Activated T-helper 1 cell treated with anti-CD3 and anti-CD28 coated beads, Interleukin-2, amount 50 U/mL, for 16 hours (primary cell): ENCODE data around the gene SSNA1.

Experiments used
- DNase-seq, 2 donors: peaks; one replicate each; pipeline ENCODE4 v3.0.0-alpha.2; 2020; ENCODE audit warnings: low read depth in 1 of 2, low spot score in 1 of 2

Gene SSNA1

DNA sequence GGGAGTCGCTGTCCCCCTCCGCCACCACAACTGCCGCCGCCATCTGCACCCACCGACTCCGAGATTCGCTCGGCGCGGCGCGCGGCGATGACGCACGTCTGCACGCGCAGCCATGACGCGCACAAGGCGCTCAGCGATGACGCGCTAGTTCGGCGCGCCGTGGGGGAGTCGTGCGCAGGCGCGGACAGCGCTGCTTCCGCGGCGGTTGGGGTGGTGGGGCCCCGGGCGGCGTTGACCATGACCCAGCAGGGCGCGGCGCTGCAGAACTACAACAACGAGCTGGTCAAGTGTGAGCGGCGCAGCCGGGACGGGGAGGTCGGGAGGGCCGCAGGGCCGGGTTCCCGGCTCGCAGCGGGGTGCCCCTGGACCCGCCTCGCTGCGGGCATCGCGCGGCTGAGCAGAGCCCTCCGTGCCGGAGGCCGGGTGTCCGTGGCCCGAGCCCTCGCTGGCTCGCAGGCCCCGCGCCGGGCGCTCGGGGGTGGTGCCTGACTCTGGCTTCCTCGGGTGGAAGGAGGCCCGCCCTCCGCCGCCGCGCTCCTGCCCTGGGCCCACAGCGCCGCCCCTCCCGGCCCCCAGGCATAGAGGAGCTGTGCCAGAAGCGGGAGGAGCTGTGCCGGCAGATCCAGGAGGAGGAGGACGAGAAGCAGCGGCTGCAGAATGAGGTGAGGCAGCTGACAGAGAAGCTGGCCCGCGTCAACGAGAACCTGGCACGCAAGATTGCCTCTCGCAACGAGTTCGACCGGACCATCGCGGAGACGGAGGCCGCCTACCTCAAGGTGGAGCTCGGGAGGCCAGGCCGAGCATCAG, at the start of gene SSNA1, which contains the start of gene ANAPC2:
SSNA1 (plus strand) TSS at position 187 of the 807 bp plus-strand sequence; CDS start at position 238, 51 bp downstream.
ANAPC2 (minus strand) TSS at position 71 of the 807 bp plus-strand sequence; CDS start at position 43, 28 bp downstream.
- DNase-seq: peak; percentile 88 to 91

GRCh38 chr9:137138722-137139467, 49.6 kb upstream of the SSNA1 start, which contains the start of gene GRIN1:
GRIN1 (plus strand) TSS chr9:137139154; CDS start chr9:137139487, 333 bp downstream.
- DNase-seq: no peak

GRCh38 chr9:137139468-137140150, 48.9 kb upstream of the SSNA1 start:
- no peak for DNase-seq

DNA sequence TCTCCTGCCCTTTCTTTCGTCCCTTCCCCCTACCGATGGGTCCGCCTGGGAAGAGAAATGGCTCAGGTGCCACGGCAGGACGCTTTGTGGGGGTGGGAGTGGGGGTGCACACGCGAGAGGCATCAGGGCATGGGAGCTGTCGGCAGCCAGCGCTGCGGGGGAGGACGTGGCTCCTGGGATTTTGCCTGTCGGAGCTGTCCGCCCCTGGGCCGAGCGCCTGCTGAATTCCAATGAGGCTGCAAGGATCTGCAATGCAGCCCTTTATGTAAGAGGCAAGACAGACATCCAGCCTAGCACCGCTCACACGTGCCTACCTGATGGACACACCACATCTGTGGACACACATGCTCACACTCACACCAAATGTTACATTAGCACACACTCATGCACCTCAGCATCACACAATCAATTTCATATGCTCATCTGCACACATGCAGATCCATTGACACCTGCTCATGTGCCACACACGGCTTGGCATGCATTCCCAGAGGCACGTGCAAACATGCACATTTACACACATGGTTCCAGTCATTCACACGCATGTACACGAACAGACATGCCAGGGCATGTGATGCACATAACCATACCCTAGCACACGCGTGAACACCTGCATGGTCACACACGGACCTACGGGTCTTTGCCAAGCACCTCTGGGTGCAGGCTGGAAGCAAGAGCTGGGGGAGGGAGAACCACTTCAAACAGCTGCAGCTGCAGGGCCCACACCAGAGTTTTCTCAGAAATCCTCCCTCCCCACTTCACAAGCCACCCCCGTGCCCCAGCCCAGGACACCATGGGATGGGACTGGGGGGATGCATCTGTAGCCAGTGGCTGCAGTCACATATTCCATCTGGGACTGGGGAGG, 48.1 kb upstream of the SSNA1 start:
- no peak for DNase-seq

- no peak for DNase-seq
Observed at GRCh38 chr9:137141050-137141810, 47.2 kb upstream of the SSNA1 start.

GRCh38 chr9:137141976-137142936, 46.2 kb upstream of the SSNA1 start:
- no peak for DNase-seq

DNA sequence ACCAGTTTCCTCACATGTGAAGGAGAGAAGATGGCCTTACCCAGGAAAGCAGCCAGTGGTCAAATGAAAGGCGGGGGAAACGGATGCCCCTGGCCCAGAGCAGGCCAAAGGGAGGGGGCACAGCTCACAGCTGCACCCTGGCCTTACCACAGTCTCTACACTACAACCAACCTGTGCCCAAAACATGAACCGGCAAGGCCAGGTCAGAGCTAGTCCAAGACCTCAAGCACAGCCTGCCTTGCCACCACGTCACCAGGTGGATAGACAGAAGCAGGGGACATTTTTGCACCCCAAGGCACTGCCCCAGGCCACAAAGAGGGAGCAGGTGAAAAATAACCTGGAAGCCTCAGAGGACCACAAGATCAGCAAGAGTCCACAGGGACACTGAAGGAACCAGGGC, 45.0 kb upstream of the SSNA1 start:
- no peak for DNase-seq

GRCh38 chr9:137145731-137146526, 42.5 kb upstream of the SSNA1 start:
- DNase-seq: no peak

GRCh38 chr9:137146527-137146918, 42.0 kb upstream of the SSNA1 start:
- no peak for DNase-seq

DNA sequence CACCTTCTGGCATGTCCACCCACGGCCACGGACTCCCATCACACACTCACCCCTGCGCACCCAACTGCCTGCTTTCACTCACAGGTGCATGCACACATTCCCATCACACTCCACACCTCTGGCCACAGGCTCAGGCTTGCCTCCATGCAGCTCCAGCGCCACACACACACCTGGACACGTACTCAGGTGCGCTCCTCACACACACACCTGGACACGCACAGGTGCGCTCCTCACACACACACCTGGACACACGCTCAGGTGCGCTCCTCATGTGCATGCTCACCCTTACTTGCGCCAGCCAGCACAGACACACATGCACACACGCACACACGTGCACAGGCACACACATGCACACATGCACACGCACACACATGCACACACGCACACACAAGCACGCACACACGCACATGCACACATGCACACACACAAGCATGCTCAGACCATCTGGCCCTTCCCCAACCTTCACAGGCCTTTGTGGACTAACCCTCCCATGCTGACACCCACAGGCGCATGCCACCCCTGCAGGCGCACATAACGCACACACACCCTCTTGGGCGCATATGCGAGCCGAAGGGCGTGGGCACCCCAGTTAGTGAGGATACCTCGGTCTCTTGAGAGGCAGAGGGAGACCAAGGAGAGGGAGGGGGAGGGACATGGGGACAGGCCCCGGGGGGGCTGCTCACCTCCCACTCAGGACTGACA, 41.2 kb upstream of the SSNA1 start:
- DNase-seq: no peak

GRCh38 chr9:137147793-137148160, 40.7 kb upstream of the SSNA1 start:
- DNase-seq: no peak

- no peak for DNase-seq
Observed at GRCh38 chr9:137148242-137148641, 40.2 kb upstream of the SSNA1 start.

DNA sequence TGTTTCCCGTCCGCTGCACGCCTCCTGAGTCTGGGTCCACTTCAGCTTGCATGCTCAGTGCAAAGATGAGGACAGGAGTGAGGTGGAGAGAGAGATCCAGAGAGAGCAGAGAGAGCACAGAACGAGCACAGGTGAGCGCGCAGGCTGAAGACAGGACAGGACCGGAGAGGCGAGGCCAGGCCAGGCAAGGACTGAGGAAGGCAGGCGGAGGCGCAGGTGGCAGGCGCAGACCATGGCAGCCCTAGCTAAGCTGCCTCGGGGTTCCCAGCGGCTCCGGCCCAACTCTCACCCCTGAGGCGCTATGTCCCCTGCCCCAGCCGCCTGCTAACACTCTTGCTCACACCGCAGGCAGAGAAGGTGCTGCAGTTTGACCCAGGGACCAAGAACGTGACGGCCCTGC, 39.8 kb upstream of the SSNA1 start:
- no peak for DNase-seq

- DNase-seq: no peak
Observed at GRCh38 chr9:137149363-137149762, 39.1 kb upstream of the SSNA1 start.

DNA sequence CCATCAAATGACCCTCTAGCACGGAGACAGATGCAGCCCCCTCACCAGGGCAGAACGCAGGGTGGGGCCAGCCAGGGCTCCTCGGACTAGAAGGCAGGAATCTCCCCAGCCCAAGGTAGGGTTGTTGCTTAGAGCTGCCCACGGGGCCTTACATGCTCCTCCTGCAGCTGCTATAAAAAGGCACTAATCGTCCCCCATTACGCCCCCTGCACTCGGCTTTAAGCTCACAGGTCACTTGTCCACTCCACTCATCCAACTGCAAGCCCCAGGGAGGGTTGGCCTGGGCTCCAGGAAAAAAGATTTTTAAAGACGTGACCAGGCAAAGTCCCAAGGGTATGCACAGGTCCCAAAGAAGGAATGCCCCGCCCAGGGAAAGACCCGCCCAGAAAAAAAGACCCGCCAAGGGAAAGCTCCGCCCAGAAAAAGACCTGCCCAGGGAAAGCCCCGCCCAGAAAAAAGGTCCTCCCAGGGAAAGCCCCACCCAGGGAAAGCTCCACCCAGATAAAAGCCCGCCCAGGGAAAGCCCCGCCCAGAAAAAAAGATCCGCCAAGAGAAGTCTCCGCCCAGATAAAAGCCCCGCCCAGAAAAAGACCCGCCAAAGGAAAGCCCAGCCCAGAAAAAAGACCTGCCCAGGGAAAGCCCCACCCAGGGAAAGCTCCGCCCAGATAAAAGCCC, 38.4 kb upstream of the SSNA1 start:
- DNase-seq: no peak

DNA sequence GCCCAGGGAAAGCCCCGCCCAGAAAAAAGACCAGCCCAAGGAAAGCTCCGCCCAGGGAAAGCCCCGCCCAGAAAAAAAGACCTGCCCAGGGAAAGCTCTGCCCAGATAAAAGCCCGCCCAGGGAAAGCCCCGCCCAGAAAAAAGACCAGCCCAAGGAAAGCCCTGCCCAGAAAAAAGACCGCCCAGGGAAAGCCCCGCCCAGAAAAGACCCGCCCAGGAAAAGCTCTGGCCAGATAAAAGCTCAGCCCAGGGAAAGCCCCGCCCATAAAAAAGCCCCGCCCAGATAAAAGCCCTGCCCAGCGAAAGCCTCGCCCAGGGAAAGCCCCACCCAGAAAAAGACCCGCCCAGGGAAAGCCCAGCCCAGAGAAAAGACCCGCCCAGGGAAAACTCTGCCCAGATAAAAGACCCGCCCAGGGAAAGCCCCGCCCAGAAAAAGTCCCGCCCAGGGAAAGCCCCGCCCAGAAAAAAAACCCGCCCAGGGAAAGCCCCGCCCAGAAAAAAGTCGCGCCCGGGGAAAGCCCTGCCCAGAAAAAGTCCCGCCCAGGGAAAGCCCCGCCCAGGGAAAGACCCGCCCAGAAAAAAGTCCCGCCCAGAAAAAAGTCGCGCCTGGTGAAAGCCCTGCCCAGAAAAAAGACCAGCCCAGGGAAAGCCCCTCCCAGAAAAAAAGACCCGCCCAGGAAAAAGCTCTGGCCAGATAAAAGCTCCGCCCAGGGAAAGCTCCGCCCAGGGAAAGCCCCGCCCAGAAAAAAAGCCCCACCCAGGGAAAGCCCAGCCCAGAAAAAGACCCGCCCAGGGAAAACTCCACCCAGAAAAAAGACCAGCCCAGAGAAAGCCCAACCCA, 37.6 kb upstream of the SSNA1 start:
- no peak for DNase-seq
